WTC11 (cell line): ENCODE data around the gene GRK6. TPM values are rescaled to one million over a fixed set of nuclear protein-coding genes. Genes with fewer than 3 reads are reported as not detected.

Source experiments
- ATF1 ChIP-seq: sonication (generic); formaldehyde crosslinking; IDR thresholded peaks from 2 replicates; pipeline ENCODE4 v1.8.1; 2023; ENCODE audit warnings: mild to moderate bottlenecking, moderate library complexity, missing genetic modification reagents
- CREB1 ChIP-seq: sonication (generic); formaldehyde crosslinking; IDR thresholded peaks from 2 replicates; pipeline ENCODE4 v1.8.0; 2023; ENCODE audit warnings: mild to moderate bottlenecking, missing genetic modification reagents
- CREM ChIP-seq: sonication (generic); formaldehyde crosslinking; IDR thresholded peaks from 2 replicates; pipeline ENCODE4 v1.8.1; 2022; ENCODE audit warnings: mild to moderate bottlenecking, missing genetic modification reagents, moderate library complexity
- EMX1 ChIP-seq: fragments of 250-450 bp; sonication (Bioruptor Pico); IDR thresholded peaks from 2 replicates; pipeline ENCODE4 v1.8.0; 2021; ENCODE audit warnings: mild to moderate bottlenecking
- ETV6 ChIP-seq: sonication (generic); formaldehyde crosslinking; IDR thresholded peaks from 2 replicates; pipeline ENCODE4 v1.8.1; 2022; ENCODE audit warnings: mild to moderate bottlenecking, missing genetic modification reagents
- FOXK1 ChIP-seq: sonication (generic); formaldehyde crosslinking; IDR thresholded peaks from 2 replicates; pipeline ENCODE4 v1.8.0; 2022; ENCODE audit warnings: mild to moderate bottlenecking, moderate library complexity, missing genetic modification reagents
- HMGA2 ChIP-seq: fragments of 250-450 bp; sonication (Bioruptor Pico); IDR thresholded peaks from 2 replicates; pipeline ENCODE4 v1.4.0; 2021; ENCODE audit warnings: mild to moderate bottlenecking, moderate library complexity
- MYBL2 ChIP-seq: sonication (generic); formaldehyde crosslinking; IDR thresholded peaks from 2 replicates; pipeline ENCODE4 v1.8.1; 2023; ENCODE audit warnings: mild to moderate bottlenecking, moderate library complexity, missing genetic modification reagents
- NFATC4 ChIP-seq: fragments of 250-450 bp; sonication (Bioruptor Pico); IDR thresholded peaks from 2 replicates; pipeline ENCODE4 v1.9.0; 2021; ENCODE audit warnings: mild to moderate bottlenecking
- OVOL2 ChIP-seq: fragments of 250-450 bp; sonication (Bioruptor Pico); IDR thresholded peaks from 2 replicates; pipeline ENCODE4 v1.9.0; 2021; ENCODE audit warnings: mild to moderate bottlenecking, borderline replicate concordance
- PRRX2 ChIP-seq: fragments of 250-450 bp; sonication (Bioruptor Pico); IDR thresholded peaks from 2 replicates; pipeline ENCODE4 v1.8.0; 2021; ENCODE audit warnings: mild to moderate bottlenecking
- SMAD4 ChIP-seq: sonication (generic); formaldehyde crosslinking; IDR thresholded peaks from 2 replicates; pipeline ENCODE4 v1.8.0; 2022; ENCODE audit warnings: mild to moderate bottlenecking, missing genetic modification reagents
- SP1 ChIP-seq: sonication (generic); formaldehyde crosslinking; conservative IDR thresholded peaks from 2 replicates; pipeline ENCODE4 v1.8.1; 2022; ENCODE audit warnings: missing genetic modification reagents
- ZBTB21 ChIP-seq: sonication (generic); formaldehyde crosslinking; IDR thresholded peaks from 2 replicates; pipeline ENCODE4 v1.8.1; 2023; ENCODE audit warnings: mild to moderate bottlenecking, missing genetic modification reagents, borderline replicate concordance
- ZNF317 ChIP-seq: sonication (generic); formaldehyde crosslinking; IDR thresholded peaks from 2 replicates; pipeline ENCODE4 v1.8.1; 2023; ENCODE audit warnings: low read depth, mild to moderate bottlenecking, moderate library complexity, missing genetic modification reagents, borderline replicate concordance
- ZNF423 ChIP-seq: fragments of 250-450 bp; sonication (Bioruptor Pico); IDR thresholded peaks from 2 replicates; pipeline ENCODE4 v2.1.2; 2022; ENCODE audit warnings: mild to moderate bottlenecking, moderate library complexity
- total RNA-seq: library from RNA; stranded (reverse); gene quantifications from 3 replicates; pipeline ENCODE4 v1.2.3, GENCODE V29; 2021
- TF ChIP-seq, protein P1 (sequence below): sonication (generic); formaldehyde crosslinking; IDR thresholded peaks from 2 replicates; pipeline ENCODE4 v1.8.0; 2023; ENCODE audit warnings: missing genetic modification reagents, mild to moderate bottlenecking, borderline replicate concordance
- TF ChIP-seq, protein P2 (sequence below): sonication (generic); formaldehyde crosslinking; conservative IDR thresholded peaks from 2 replicates; pipeline ENCODE4 v1.8.1; 2023; ENCODE audit warnings: mild to moderate bottlenecking, low read depth, missing genetic modification reagents, moderate library complexity
- TF ChIP-seq, protein P3 (sequence below): fragments of 250-450 bp; sonication (Bioruptor Pico); IDR thresholded peaks from 2 replicates; pipeline ENCODE4 v1.8.0; 2021; ENCODE audit warnings: mild to moderate bottlenecking
- TF ChIP-seq, protein P4 (sequence below): fragments of 250-450 bp; sonication (Bioruptor Pico); conservative IDR thresholded peaks from 2 replicates; pipeline ENCODE4 v1.9.0; 2021; ENCODE audit warnings: mild to moderate bottlenecking
- TF ChIP-seq, protein P5 (sequence below): sonication (generic); formaldehyde crosslinking; IDR thresholded peaks from 2 replicates; pipeline ENCODE4 v1.8.1; 2022; ENCODE audit warnings: low read depth, mild to moderate bottlenecking, moderate library complexity, missing genetic modification reagents, borderline replicate concordance
- TF ChIP-seq, protein P6 (sequence below): sonication (generic); formaldehyde crosslinking; IDR thresholded peaks from 2 replicates; pipeline ENCODE4 v1.8.0; 2022; ENCODE audit warnings: mild to moderate bottlenecking, missing genetic modification reagents
- TF ChIP-seq, protein P7 (sequence below): sonication (generic); formaldehyde crosslinking; IDR thresholded peaks from 2 replicates; pipeline ENCODE4 v1.8.1; 2022; ENCODE audit warnings: low read depth, missing genetic modification reagents, borderline replicate concordance

The GRK6 gene
- total RNA-seq, 1 experiment from 2014 or later: 69.2 TPM

DNA sequence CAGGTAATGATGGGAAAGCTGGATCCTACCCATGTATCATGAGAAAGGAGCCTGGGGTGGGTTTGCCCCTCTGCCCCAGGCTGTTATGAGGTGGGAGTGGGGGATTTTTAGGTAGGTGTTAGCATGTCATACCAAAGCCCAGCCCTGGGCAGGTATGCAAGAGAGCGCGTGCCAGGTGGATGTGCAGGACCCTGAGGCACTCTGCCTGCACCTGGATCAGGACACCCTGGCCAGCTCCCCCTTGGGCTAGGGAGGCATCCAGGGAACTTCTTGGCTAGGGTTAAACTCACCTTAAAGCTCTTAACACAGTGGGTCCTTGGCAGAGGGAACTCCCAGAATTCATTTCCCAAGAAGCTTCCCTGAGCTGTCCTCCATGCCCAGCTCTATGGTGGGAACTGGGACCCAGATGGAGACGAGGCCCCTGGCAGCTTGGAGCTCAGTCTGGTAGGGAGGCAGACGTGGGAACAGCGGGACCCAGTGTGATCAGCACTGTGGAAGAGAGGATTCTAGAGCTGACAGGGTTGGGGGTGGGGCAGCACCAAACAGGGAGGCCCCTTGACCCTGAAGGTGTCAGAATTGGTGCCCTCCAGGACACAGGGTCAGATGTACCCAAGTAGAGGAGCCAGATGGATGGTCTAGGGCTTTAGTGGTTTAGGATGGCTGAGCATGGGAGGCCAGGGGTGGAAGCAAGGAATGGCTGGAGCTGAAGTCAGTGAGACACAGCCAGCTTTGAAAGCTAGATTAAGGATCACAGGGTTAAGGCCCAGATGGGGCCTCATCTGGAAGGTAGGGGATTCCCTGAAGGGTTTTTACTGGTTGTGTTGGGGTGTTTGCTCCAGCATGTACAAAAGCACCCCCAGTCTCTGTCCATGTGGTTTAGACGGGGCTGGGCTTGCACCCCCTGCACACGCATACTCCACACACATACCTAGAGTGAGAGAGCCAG, 17.9 kb downstream of the GRK6 start (continued):
- TF ChIP-seq, protein P1, sequence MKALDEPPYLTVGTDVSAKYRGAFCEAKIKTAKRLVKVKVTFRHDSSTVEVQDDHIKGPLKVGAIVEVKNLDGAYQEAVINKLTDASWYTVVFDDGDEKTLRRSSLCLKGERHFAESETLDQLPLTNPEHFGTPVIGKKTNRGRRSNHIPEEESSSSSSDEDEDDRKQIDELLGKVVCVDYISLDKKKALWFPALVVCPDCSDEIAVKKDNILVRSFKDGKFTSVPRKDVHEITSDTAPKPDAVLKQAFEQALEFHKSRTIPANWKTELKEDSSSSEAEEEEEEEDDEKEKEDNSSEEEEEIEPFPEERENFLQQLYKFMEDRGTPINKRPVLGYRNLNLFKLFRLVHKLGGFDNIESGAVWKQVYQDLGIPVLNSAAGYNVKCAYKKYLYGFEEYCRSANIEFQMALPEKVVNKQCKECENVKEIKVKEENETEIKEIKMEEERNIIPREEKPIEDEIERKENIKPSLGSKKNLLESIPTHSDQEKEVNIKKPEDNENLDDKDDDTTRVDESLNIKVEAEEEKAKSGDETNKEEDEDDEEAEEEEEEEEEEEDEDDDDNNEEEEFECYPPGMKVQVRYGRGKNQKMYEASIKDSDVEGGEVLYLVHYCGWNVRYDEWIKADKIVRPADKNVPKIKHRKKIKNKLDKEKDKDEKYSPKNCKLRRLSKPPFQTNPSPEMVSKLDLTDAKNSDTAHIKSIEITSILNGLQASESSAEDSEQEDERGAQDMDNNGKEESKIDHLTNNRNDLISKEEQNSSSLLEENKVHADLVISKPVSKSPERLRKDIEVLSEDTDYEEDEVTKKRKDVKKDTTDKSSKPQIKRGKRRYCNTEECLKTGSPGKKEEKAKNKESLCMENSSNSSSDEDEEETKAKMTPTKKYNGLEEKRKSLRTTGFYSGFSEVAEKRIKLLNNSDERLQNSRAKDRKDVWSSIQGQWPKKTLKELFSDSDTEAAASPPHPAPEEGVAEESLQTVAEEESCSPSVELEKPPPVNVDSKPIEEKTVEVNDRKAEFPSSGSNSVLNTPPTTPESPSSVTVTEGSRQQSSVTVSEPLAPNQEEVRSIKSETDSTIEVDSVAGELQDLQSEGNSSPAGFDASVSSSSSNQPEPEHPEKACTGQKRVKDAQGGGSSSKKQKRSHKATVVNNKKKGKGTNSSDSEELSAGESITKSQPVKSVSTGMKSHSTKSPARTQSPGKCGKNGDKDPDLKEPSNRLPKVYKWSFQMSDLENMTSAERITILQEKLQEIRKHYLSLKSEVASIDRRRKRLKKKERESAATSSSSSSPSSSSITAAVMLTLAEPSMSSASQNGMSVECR: peak; percentile 31; the same call in 1 of the 2 replicates
- TF ChIP-seq ZNF423: no peak
- TF ChIP-seq PRRX2 (CRISPR knock-in tag): no peak
- 0 out of 2 replicates have a peak, but pooled peaks have one; percentile 33 for TF ChIP-seq EMX1 (CRISPR knock-in tag)
- TF ChIP-seq, protein P2, sequence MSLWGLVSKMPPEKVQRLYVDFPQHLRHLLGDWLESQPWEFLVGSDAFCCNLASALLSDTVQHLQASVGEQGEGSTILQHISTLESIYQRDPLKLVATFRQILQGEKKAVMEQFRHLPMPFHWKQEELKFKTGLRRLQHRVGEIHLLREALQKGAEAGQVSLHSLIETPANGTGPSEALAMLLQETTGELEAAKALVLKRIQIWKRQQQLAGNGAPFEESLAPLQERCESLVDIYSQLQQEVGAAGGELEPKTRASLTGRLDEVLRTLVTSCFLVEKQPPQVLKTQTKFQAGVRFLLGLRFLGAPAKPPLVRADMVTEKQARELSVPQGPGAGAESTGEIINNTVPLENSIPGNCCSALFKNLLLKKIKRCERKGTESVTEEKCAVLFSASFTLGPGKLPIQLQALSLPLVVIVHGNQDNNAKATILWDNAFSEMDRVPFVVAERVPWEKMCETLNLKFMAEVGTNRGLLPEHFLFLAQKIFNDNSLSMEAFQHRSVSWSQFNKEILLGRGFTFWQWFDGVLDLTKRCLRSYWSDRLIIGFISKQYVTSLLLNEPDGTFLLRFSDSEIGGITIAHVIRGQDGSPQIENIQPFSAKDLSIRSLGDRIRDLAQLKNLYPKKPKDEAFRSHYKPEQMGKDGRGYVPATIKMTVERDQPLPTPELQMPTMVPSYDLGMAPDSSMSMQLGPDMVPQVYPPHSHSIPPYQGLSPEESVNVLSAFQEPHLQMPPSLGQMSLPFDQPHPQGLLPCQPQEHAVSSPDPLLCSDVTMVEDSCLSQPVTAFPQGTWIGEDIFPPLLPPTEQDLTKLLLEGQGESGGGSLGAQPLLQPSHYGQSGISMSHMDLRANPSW (CRISPR knock-in tag): no peak
- no peak for TF ChIP-seq CREM (CRISPR knock-in tag)
- no peak for TF ChIP-seq SMAD4 (CRISPR knock-in tag)
- no peak for TF ChIP-seq ATF1 (CRISPR knock-in tag)
- TF ChIP-seq FOXK1: no peak
- TF ChIP-seq, protein P3, sequence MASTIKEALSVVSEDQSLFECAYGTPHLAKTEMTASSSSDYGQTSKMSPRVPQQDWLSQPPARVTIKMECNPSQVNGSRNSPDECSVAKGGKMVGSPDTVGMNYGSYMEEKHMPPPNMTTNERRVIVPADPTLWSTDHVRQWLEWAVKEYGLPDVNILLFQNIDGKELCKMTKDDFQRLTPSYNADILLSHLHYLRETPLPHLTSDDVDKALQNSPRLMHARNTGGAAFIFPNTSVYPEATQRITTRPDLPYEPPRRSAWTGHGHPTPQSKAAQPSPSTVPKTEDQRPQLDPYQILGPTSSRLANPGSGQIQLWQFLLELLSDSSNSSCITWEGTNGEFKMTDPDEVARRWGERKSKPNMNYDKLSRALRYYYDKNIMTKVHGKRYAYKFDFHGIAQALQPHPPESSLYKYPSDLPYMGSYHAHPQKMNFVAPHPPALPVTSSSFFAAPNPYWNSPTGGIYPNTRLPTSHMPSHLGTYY: no peak
- no peak for TF ChIP-seq NFATC4 (CRISPR knock-in tag)
- TF ChIP-seq, protein P4, sequence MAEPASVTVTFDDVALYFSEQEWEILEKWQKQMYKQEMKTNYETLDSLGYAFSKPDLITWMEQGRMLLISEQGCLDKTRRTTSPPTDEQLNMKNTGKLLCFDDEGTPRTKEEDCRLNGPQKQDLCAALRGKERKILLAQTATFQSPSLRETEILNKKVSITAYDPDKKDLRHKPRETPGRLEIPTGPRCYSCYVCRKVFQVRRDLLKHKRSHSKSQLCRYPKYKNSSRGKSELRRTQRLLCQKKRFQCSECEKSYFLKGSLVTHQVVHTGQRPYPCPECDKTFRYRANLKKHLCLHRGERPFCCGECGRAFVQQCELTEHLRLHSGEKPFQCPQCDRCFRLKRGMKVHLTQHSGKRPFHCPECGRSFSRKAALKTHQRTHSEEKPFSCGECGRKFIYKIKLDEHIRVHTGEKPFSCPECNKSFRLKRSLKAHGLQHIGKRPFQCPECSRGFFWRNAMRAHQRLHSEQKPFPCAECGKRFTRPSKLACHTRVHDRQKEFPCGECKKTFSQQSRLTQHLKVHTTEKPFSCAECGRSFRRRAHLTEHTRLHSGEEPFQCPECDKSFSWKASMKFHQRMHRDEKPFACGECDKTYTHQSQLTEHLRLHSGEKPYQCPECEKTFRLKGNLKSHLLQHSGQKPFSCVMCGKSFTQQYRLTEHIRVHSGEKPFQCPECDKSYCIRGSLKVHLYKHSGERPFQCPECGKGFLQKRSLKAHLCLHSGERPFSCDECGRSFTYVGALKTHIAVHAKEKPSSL: no peak
- TF ChIP-seq, protein P5, sequence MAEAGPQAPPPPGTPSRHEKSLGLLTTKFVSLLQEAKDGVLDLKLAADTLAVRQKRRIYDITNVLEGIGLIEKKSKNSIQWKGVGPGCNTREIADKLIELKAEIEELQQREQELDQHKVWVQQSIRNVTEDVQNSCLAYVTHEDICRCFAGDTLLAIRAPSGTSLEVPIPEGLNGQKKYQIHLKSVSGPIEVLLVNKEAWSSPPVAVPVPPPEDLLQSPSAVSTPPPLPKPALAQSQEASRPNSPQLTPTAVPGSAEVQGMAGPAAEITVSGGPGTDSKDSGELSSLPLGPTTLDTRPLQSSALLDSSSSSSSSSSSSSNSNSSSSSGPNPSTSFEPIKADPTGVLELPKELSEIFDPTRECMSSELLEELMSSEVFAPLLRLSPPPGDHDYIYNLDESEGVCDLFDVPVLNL (CRISPR knock-in tag): no peak
- TF ChIP-seq, protein P6, sequence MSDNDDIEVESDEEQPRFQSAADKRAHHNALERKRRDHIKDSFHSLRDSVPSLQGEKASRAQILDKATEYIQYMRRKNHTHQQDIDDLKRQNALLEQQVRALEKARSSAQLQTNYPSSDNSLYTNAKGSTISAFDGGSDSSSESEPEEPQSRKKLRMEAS (CRISPR knock-in tag): no peak
- TF ChIP-seq SP1: no peak
- no peak for TF ChIP-seq CREB1 (CRISPR knock-in tag)
- TF ChIP-seq MYBL2 (CRISPR knock-in tag): no peak
- TF ChIP-seq ZBTB21 (CRISPR knock-in tag): 0 out of 2 replicates have a peak, but pooled peaks have one; percentile 41
- no peak for TF ChIP-seq ETV6
- no peak for TF ChIP-seq ZNF317 (CRISPR knock-in tag)
- TF ChIP-seq, protein P7, sequence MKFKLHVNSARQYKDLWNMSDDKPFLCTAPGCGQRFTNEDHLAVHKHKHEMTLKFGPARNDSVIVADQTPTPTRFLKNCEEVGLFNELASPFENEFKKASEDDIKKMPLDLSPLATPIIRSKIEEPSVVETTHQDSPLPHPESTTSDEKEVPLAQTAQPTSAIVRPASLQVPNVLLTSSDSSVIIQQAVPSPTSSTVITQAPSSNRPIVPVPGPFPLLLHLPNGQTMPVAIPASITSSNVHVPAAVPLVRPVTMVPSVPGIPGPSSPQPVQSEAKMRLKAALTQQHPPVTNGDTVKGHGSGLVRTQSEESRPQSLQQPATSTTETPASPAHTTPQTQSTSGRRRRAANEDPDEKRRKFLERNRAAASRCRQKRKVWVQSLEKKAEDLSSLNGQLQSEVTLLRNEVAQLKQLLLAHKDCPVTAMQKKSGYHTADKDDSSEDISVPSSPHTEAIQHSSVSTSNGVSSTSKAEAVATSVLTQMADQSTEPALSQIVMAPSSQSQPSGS (CRISPR knock-in tag): no peak
- no peak for TF ChIP-seq HMGA2 (CRISPR knock-in tag)
- TF ChIP-seq OVOL2 (CRISPR knock-in tag): no peak
